Heart left ventricle (tissue), 13 donors: ENCODE results near the gene NIM1K.

ENCODE experiments used
- CTCF ChIP-seq, 12 donors: fragments of 200-600 bp; sonication (generic) in 4 of 12; IDR thresholded peaks; one replicate each; pipeline versions ENCODE4 v1.5.0 to v1.8.0; 2018 to 2022; ENCODE audit warnings: antibody characterized with exemption in 12 of 12, mild to moderate bottlenecking in 5 of 12
- POLR2A ChIP-seq, 2 donors: fragments of 450-650 bp; IDR thresholded peaks; one replicate each; pipeline ENCODE4 v1.6.1; 2017; ENCODE audit warnings: antibody characterized with exemption in 2 of 2, mild to moderate bottlenecking in 2 of 2, moderate library complexity in 2 of 2
- donor health status: ischemic (EF 13 %, LVEDD 7.1; RV severe dilation, severe dysfunction).
- donor health status: DM: no; HTN: yes; CAD: no.
- donor health status: DM: no; HTN: no; CAD: no.
- donor health status: ischemic (EF 25% LVEDD 6.9; RV normal size, moderate dysfunction).
- donor health status: ischemic (EF 25% LVEDD 5.7; RV mildly dilated, moderate dysfunction).
- donor health status: ischemic (EF 35%, LVEDD 5.7; RV mildly dilated, moderate dysfunction).
- donor health status: nonischemic (EF 11% LVEDD 7.7; RV severe dilation, severe dysfunction).
- donor health status: DM: yes; HTN: yes; CAD: no.
- donor health status: PGD.
- donor health status: ischemic (EF 29% LVEDD 5.4; RV normal size, mild dysfunction).
- donor health status: nonischemic (EF 23%, LVEDD 6.1; RV moderate dilation, normal function).

GRCh38 chr5:43215073-43215631 lies 23.1 kb downstream of the NIM1K start:
- TF ChIP-seq POLR2A (IDR thresholded peaks at IDR 0.05) (no peak), CTCF (IDR thresholded peaks at IDR 0.05) (no peak)
